Spleen (tissue), 11 donors: ENCODE measurements around the gene MYCBPAP. TPM values are rescaled to one million over a fixed set of nuclear protein-coding genes. Genes with fewer than 3 reads are reported as not detected.

ENCODE experiments used
- DNase-seq: peaks from one replicate; pipeline ENCODE4 v3.0.0-alpha.2; 2020
- H3K27ac ChIP-seq, 8 donors: fragments of 200-600 bp; sonication (generic) in 7 of 8; 1 replicate in 4 of 8; 2 replicates in 4 of 8; pipeline versions ENCODE4 v1.5.0 to v1.8.0; 2016 to 2021; ENCODE audit warnings: inconsistent platforms in 4 of 8, mild to moderate bottlenecking in 4 of 8, moderate library complexity in 1 of 8
- H3K27me3 ChIP-seq, 7 donors: fragments of 200-600 bp; sonication (generic) in 6 of 7; replicated peaks in 1 of 7; 1 replicate in 4 of 7; 2 replicates in 3 of 7; pipeline versions ENCODE4 v1.5.0 to v1.8.0; 2016 to 2021; ENCODE audit warnings: inconsistent platforms in 3 of 7, mild to moderate bottlenecking in 1 of 7
- H3K36me3 ChIP-seq, 6 donors: fragments of 200-600 bp; sonication (generic) in 5 of 6; 1 replicate in 4 of 6; 2 replicates in 2 of 6; pipeline versions ENCODE4 v1.5.0 to v1.8.0; 2016 to 2021; ENCODE audit warnings: inconsistent platforms in 2 of 6
- H3K4me1 ChIP-seq, 6 donors: fragments of 200-600 bp; sonication (generic) in 5 of 6; 1 replicate in 3 of 6; 2 replicates in 3 of 6; pipeline versions ENCODE4 v1.5.0 to v1.8.0; 2016 to 2021; ENCODE audit warnings: inconsistent platforms in 3 of 6
- H3K4me3 ChIP-seq, 8 donors: fragments of 200-600 bp; sonication (generic) in 7 of 8; 1 replicate in 4 of 8; 2 replicates in 4 of 8; pipeline versions ENCODE4 v1.5.0 to v1.8.0; 2016 to 2021; ENCODE audit warnings: inconsistent platforms in 4 of 8, mild to moderate bottlenecking in 4 of 8, moderate library complexity in 2 of 8
- H3K9me3 ChIP-seq, 8 donors: fragments of 200-600 bp; sonication (generic) in 7 of 8; 1 replicate in 4 of 8; 2 replicates in 4 of 8; pipeline versions ENCODE4 v1.5.0 to v1.8.0; 2016 to 2021; ENCODE audit warnings: inconsistent platforms in 4 of 8
- POLR2A ChIP-seq, 3 donors: fragments of 450-650 bp; IDR thresholded peaks; one replicate each; pipeline ENCODE4 v1.5.1; 2017; ENCODE audit warnings: antibody characterized with exemption in 3 of 3, mild to moderate bottlenecking in 1 of 3
- POLR2AphosphoS5 ChIP-seq, 3 donors: sonication (generic); formaldehyde crosslinking; IDR thresholded peaks; one replicate each; pipeline ENCODE4 v1.5.1; 2017; ENCODE audit warnings: antibody characterized with exemption in 3 of 3
- WGBS, 5 donors: extraction: QIAGEN DNeasy Blood & Tissue Kit in 3 of 5; methylation state at CpG; one replicate each; pipeline versions ENCODE4 v1.1.5 to v1.1.7; 2013 to 2018; 5-methylcytosine and 5-hydroxymethylcytosine counted together
- intact Hi-C: fragments of 100-400 bp; cut with DNase I; formaldehyde crosslinking; loops from one replicate; pipeline ENCODE4 v1.15.0; 2023; ENCODE audit warnings: low total_unique reads
- polyA plus RNA-seq, 3 donors: library from polyadenylated mRNA; stranded (reverse); fragments of 200-250 nt; gene quantifications; one replicate each; pipeline ENCODE4 v1.2.1, GENCODE V29; 2013
- total RNA-seq, 7 donors: library from RNA; depleted of rRNA in 3 of 7; stranded (reverse); fragments of >200 nt in 3 of 7; fragmentation: NEBNext Ultra II Directional in 4 of 7; extraction: Animal tissue kit (Norgen Biotek cat#: 25700) in 4 of 7; gene quantifications; one replicate each; pipeline versions ENCODE4 v1.1.0 to v1.2.1, GENCODE V29; 2016 to 2021
- TF ChIP-seq, protein P1 (sequence below), 11 experiments: fragments of 200-600 bp in 7 of 11; fragments of 450-650 bp in 4 of 11; sonication (generic) in 4 of 11; IDR thresholded peaks in 8 of 11; conservative IDR thresholded peaks in 3 of 11; 1 replicate in 7 of 11; 2 replicates in 4 of 11; pipeline versions ENCODE4 v1.4.0 to v1.8.0; 2016 to 2021; ENCODE audit warnings: antibody characterized with exemption in 11 of 11, inconsistent platforms in 4 of 11, mild to moderate bottlenecking in 1 of 11
- donor health status: healthy with polysubstance abuse.
- donor health status: DM: no; HTN: no; CAD: no; lungs with moderate emphysema.
- donor health status: DM: no; HTN: no; CAD: no.
- donor health status: Bipolar disorder and iron deficiency.
- donor health status: healthy.
- donor health status: DM: no; HTN: no; CAD: no.
- donor health status: DM: yes; HTN: yes; CAD: no.

MYCBPAP gene
- total and polyA plus RNA-seq, 10 donors: 0.15 to 2.8 (median 0.84) TPM

DNA sequence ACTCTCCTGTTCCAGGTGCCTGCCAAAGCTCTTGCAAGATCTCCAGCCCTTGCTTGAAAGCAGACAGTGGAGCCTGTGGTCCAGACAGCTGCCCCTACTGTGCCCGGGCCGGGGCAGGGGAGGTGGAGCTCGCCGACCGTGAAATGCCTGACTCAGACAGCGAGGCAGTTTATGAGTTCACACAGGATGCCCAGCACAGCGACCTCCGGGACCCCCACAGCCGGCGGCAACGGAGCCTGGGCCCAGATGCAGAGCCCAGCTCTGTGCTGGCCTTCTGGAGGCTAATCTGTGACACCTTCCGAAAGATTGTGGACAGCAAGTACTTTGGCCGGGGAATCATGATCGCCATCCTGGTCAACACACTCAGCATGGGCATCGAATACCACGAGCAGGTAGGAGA lies 69.9 kb downstream of the MYCBPAP start:
- H3K27ac ChIP-seq: no peak overlapping the region
- H3K9me3 ChIP-seq: no peaks in the 10 kb centered on the region
- H3K27me3 ChIP-seq: peaks cover 0 to 46% (median 0%) of the 10 kb centered on the region in 7 donors
- 79 to 90% (median 83%) methylated on average over 5 to 16 of the region's 16 CpGs; no CpG with 5 or more reads in 1 of the 5 donors for WGBS, 5 donors
- no peaks in the 10 kb centered on the region for H3K36me3 ChIP-seq
- H3K4me1 ChIP-seq: no peaks in the 10 kb centered on the region
- H3K4me3 ChIP-seq: no peak overlapping the region
- no peak for TF ChIP-seq POLR2AphosphoS5 (IDR thresholded peaks at IDR 0.05)
- TF ChIP-seq POLR2A (IDR thresholded peaks at IDR 0.05): no peak
- TF ChIP-seq, protein P1, sequence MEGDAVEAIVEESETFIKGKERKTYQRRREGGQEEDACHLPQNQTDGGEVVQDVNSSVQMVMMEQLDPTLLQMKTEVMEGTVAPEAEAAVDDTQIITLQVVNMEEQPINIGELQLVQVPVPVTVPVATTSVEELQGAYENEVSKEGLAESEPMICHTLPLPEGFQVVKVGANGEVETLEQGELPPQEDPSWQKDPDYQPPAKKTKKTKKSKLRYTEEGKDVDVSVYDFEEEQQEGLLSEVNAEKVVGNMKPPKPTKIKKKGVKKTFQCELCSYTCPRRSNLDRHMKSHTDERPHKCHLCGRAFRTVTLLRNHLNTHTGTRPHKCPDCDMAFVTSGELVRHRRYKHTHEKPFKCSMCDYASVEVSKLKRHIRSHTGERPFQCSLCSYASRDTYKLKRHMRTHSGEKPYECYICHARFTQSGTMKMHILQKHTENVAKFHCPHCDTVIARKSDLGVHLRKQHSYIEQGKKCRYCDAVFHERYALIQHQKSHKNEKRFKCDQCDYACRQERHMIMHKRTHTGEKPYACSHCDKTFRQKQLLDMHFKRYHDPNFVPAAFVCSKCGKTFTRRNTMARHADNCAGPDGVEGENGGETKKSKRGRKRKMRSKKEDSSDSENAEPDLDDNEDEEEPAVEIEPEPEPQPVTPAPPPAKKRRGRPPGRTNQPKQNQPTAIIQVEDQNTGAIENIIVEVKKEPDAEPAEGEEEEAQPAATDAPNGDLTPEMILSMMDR (IDR thresholded peaks at IDR 0.05 in 8 of 11, conservative IDR thresholded peaks at IDR 0.05 in 3 of 11): no peak
- DNase-seq: no peak
- intact Hi-C loops: no loop called here

DNA sequence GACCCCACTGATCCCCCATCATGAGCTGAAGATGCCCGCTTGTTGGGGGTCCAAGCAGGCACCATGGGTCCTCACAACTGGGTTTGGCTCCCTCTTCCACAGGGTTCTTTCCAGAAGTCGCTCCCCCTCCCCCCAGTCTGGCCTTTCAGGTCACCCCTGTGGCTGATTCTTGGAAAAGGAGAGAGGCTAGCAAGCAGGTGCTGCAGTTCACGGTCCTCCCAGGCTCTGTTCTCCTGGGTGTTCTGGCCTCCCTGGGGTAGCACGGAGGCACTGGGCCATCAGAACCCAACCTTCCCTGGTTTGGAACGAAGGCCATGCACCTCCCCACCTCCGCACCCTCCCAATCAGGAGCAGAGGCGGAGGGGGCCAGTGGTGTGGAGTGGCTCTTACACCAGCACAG lies 71.2 kb downstream of the MYCBPAP start:
- no peaks in the 10 kb centered on the region for H3K4me1 ChIP-seq
- H3K4me3 ChIP-seq: no peak overlapping the region
- no peak overlapping the region for H3K27ac ChIP-seq
- no peaks in the 10 kb centered on the region for H3K36me3 ChIP-seq
- H3K9me3 ChIP-seq: no peaks in the 10 kb centered on the region
- WGBS, 5 donors: 77 to 87% (median 86%) methylated on average over 3 to 7 of the region's 7 CpGs
- TF ChIP-seq POLR2AphosphoS5 (IDR thresholded peaks at IDR 0.05): no peak
- TF ChIP-seq POLR2A (IDR thresholded peaks at IDR 0.05): no peak
- TF ChIP-seq, protein P1 (IDR thresholded peaks at IDR 0.05 in 8 of 11, conservative IDR thresholded peaks at IDR 0.05 in 3 of 11): no peak
- intact Hi-C loops: no loop called here
- DNase-seq: no peak
- peaks cover 0 to 46% (median 0%) of the 10 kb centered on the region in 7 donors for H3K27me3 ChIP-seq

DNA sequence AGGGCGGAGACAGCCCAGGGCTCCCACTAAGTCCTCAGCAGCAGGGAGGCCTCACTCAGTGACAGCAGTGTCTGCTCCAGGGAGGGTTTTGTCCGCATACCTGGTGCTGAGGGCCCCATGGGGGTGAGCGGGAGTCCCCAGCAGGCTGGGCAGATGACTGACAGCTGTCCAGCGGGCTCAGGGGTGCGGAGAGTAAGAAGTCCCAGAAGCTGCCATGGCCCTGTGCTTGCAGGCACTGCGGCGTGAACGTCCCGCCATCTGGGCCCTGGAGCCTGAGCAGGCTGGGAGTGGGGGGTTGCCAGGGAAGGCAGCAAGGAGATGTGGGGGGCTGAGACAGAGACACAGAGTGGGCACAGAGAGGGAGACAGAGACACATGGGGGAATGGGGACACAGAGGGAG lies 72.4 kb downstream of the MYCBPAP start:
- 85 to 95% (median 93%) methylated on average over 8 to 9 of the region's 9 CpGs for WGBS, 5 donors
- no peaks in the 10 kb centered on the region for H3K4me1 ChIP-seq
- H3K4me3 ChIP-seq: no peak overlapping the region
- peaks cover 0 to 46% (median 0%) of the 10 kb centered on the region in 7 donors for H3K27me3 ChIP-seq
- no peaks in the 10 kb centered on the region for H3K36me3 ChIP-seq
- DNase-seq: no peak
- TF ChIP-seq, protein P1 (IDR thresholded peaks at IDR 0.05 in 8 of 11, conservative IDR thresholded peaks at IDR 0.05 in 3 of 11): no peak
- TF ChIP-seq POLR2A (IDR thresholded peaks at IDR 0.05) (no peak), POLR2AphosphoS5 (IDR thresholded peaks at IDR 0.05) (no peak)
- H3K27ac ChIP-seq: no peak overlapping the region
- H3K9me3 ChIP-seq: no peaks in the 10 kb centered on the region
- intact Hi-C loops: no loop called here

Other genes with a start within 250 kb of the MYCBPAP start
- under 1 TPM in 2 of 7 donors, not detected in 5; 0.44 to 0.49 TPM for gene TMEM92, start 234.0 kb upstream of the MYCBPAP start, total RNA-seq
- gene TMEM92, start 234.0 kb upstream of the MYCBPAP start, polyA plus RNA-seq: under 1 TPM in 1 of 3 donors, not detected in 2; 0.06 TPM
- 10 to 100 TPM; 17.9 to 27.3 (median 23.3) TPM for gene XYLT2, start 162.3 kb upstream of the MYCBPAP start, total RNA-seq
- gene XYLT2, start 162.3 kb upstream of the MYCBPAP start, polyA plus RNA-seq: 10 to 100 TPM; 10.0 to 19.1 (median 14.2) TPM
- 10 to 100 TPM; 26.4 to 40.7 (median 34.0) TPM for gene MRPL27, start 135.3 kb upstream of the MYCBPAP start, total RNA-seq
- gene MRPL27, start 135.3 kb upstream of the MYCBPAP start, polyA plus RNA-seq: 100 to 1,000 TPM in 1 of 3 donors, 10 to 100 TPM in 2; 85.3 to 102 (median 92.8) TPM
- 1 to 10 TPM in 6 of 7 donors, under 1 TPM in 1; 0.66 to 3.6 (median 1.9) TPM for gene EME1, start 135.2 kb upstream of the MYCBPAP start, total RNA-seq
- gene EME1, start 135.2 kb upstream of the MYCBPAP start, polyA plus RNA-seq: 1 to 10 TPM; 1.1 to 3.0 (median 1.9) TPM
- 10 to 100 TPM; 38.9 to 71.3 (median 47.0) TPM for gene LRRC59, start 110.9 kb upstream of the MYCBPAP start, total RNA-seq
- gene LRRC59, start 110.9 kb upstream of the MYCBPAP start, polyA plus RNA-seq: 10 to 100 TPM; 12.5 to 23.6 (median 18.8) TPM
- gene ACSF2, start 82.2 kb upstream of the MYCBPAP start, total RNA-seq: 10 to 100 TPM; 28.3 to 48.6 (median 41.9) TPM
- gene ACSF2, start 82.2 kb upstream of the MYCBPAP start, polyA plus RNA-seq: 10 to 100 TPM; 21.7 to 50.0 (median 36.3) TPM
- gene CHAD, start 39.6 kb upstream of the MYCBPAP start, total RNA-seq: under 1 TPM in 1 of 7 donors, not detected in 6; 0.39 TPM
- not detected for gene CHAD, start 39.6 kb upstream of the MYCBPAP start, polyA plus RNA-seq
- gene RSAD1, start 29.6 kb upstream of the MYCBPAP start, total RNA-seq: 10 to 100 TPM; 24.4 to 56.2 (median 39.4) TPM
- 10 to 100 TPM; 24.1 to 35.0 (median 30.7) TPM for gene RSAD1, start 29.6 kb upstream of the MYCBPAP start, polyA plus RNA-seq
- gene EPN3, start 24.3 kb downstream of the MYCBPAP start, total RNA-seq: not detected
- gene EPN3, start 24.3 kb downstream of the MYCBPAP start, polyA plus RNA-seq: under 1 TPM in 2 of 3 donors, not detected in 1; 0.02 to 0.16 TPM
- 100 to 1,000 TPM in 1 of 7 donors, 10 to 100 TPM in 6; 32.8 to 128 (median 57.5) TPM for gene SPATA20, start 38.7 kb downstream of the MYCBPAP start, total RNA-seq
- 10 to 100 TPM; 14.9 to 74.8 (median 27.5) TPM for gene SPATA20, start 38.7 kb downstream of the MYCBPAP start, polyA plus RNA-seq
- 1 to 10 TPM in 1 of 7 donors, under 1 TPM in 5, not detected in 1; 0.07 to 1.3 (median 0.25) TPM for gene CACNA1G, start 52.3 kb downstream of the MYCBPAP start, total RNA-seq
- gene CACNA1G, start 52.3 kb downstream of the MYCBPAP start, polyA plus RNA-seq: under 1 TPM; 0.02 to 0.03 (median 0.03) TPM
- 10 to 100 TPM; 28.4 to 37.1 (median 32.0) TPM for gene ABCC3, start 126.4 kb downstream of the MYCBPAP start, total RNA-seq
- 10 to 100 TPM in 2 of 3 donors, 1 to 10 TPM in 1; 8.6 to 16.6 (median 15.2) TPM for gene ABCC3, start 126.4 kb downstream of the MYCBPAP start, polyA plus RNA-seq
- gene ANKRD40, start 199.5 kb downstream of the MYCBPAP start, total RNA-seq: 10 to 100 TPM; 33.5 to 54.6 (median 47.1) TPM
- gene ANKRD40, start 199.5 kb downstream of the MYCBPAP start, polyA plus RNA-seq: 10 to 100 TPM in 1 of 3 donors, 1 to 10 TPM in 2; 6.8 to 16.5 (median 7.2) TPM
- 100 to 1,000 TPM; 121 to 223 (median 153) TPM for gene LUC7L3, start 211.2 kb downstream of the MYCBPAP start, total RNA-seq
- gene LUC7L3, start 211.2 kb downstream of the MYCBPAP start, polyA plus RNA-seq: 100 to 1,000 TPM in 2 of 3 donors, 10 to 100 TPM in 1; 91.2 to 141 (median 103) TPM